Cardiac fibroblast (primary cell): ENCODE data around the gene FAM163A.

Experiments
- DNase-seq, 2 donors: peaks; one replicate each; pipeline versions ENCODE4 v3.0.0 to v3.0.0-alpha.2; 2010; ENCODE audit warnings: low read depth in 2 of 2
- H3K4me3 ChIP-seq, 2 donors: replicated peaks in 1 of 2; 1 replicate in 1 of 2; 2 replicates in 1 of 2; pipeline ENCODE4 v1.5.1; 2011; ENCODE audit warnings: low read depth in 2 of 2, low read length in 2 of 2, mild to moderate bottlenecking in 2 of 2, moderate library complexity in 1 of 2
- CTCF ChIP-seq: IDR thresholded peaks from one replicate; pipeline ENCODE4 v1.5.1; 2011; ENCODE audit warnings: low read depth, mild to moderate bottlenecking, low read length, inconsistent platforms

FAM163A gene

DNA sequence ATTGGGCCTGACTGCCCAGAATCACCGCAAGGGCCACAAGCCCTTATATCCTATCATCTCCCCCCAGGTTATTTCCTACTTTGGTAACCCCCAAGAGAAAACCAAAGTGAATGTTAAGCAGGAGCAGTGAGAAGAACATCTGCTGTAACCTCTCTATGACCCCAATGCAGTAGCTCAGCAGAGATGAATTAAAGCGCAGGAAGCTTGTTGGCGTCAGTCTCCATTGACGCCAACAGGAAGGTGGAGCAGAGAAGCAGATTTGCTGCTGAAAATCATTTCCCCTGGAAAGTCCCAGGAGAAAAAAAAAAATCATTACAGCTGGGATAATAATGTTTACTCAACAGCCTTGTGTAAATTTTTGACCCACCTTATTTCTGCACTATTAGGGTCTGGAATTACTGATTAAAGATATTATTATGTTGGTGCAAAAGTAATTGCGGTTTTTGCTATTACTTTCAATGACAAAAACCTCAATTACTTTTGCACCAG, 33.2 kb upstream of the FAM163A start:
- TF ChIP-seq CTCF, result no peak

GRCh38 chr1:179714159-179714558, 28.9 kb upstream of the FAM163A start:
- no peak for TF ChIP-seq CTCF
- DNase-seq, result no peak
- H3K4me3 ChIP-seq, result no peak overlapping the region

More for the DNA sequence above, 33.2 kb upstream of the FAM163A start:
- no peak overlapping the region for H3K4me3 ChIP-seq
- DNase-seq, result peak; percentile 92 to 93

DNA sequence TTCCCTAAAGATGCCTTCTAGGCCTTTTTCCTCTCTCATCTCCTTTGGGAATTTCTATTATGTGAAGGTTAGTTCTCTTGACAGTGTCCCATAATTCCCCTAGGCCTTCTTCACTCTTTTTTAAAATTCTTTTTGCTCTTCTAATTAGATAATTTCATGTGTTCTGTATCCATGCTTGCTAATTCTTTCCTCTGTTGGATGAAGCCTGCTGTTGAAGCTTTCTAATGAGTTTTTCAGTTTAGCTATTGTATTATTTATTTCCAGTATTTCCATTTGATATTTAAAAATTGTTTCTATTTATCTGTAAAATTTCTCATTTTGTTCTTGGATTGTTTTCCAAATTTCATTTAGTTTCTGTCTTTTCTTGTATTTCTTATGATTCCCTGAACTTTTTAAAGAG, 28.5 kb upstream of the FAM163A start:
- H3K4me3 ChIP-seq, result no peak overlapping the region
- TF ChIP-seq CTCF, result no peak

GRCh38 chr1:179719272-179719671, 23.8 kb upstream of the FAM163A start:
- no peak for TF ChIP-seq CTCF
- H3K4me3 ChIP-seq, result no peak overlapping the region
- DNase-seq, result no peak

More for the DNA sequence above, 28.5 kb upstream of the FAM163A start:
- DNase-seq, result no peak

- no peak for DNase-seq
- H3K4me3 ChIP-seq, result no peak overlapping the region
- no peak for TF ChIP-seq CTCF
Observed at GRCh38 chr1:179728271-179728670, 14.8 kb upstream of the FAM163A start.

- H3K4me3 ChIP-seq, result no peak overlapping the region
- TF ChIP-seq CTCF, result no peak
- DNase-seq, result no peak
Observed at GRCh38 chr1:179729881-179730280, 13.2 kb upstream of the FAM163A start.

DNA sequence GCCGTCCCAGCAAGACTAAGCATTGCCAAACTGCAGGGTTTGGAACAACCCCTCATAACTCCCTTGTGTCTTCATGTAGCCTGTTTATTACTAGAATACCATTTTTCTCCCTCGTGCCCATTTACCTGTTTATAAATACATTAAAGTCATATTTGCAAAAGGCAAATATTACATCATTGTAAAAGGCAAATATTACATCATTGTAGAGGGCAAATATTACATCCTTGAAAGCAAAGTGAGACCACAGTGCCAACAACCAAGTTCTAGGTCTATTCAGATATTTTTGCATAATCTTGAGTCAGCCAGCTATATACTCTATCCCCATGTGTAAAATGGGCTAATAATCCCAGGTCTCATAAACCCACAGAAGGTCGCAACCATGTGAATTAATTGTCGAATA, 11.4 kb upstream of the FAM163A start:
- no peak overlapping the region for H3K4me3 ChIP-seq
- TF ChIP-seq CTCF, result no peak
- DNase-seq, result no peak
